ENCODE results near the gene INPP5F.

The INPP5F gene

DNA sequence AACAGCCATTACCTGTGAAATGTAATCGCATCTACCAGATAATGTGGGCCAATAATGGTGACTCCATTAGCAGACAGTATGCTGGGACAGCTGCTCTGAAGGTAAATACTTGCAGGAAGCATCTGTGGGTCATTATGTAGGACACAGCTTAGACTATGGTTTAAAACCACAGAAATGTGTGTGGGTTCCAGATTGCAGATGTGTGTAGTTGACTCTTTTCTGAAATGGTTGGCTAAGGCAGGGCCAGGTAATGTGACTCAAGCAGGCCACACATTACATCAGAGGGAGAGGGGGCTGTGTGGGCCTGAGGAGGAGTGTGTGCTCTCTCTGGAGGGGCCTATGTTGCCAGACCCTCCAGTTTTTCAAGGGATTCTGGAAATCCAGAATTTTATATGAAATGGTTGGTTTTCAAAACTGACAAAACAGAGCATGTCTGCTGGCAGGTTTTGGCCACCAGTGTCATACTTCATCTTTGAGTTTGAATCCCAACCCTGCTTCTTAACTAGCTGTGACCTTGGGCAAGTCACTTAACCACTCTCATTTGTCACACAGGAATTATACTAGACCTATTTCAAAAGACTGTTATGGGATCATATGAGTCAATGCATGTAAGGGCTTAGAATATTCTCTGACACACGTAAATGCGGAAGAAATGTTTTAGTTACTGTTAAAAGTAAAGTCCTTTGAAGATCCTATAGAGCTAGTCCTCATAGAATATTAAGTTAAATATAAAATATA lies 82.3 kb downstream of the INPP5F start:
- no peak for DNase-seq (ENCODE audit: low read depth in 2 of 2, low spot score in 1 of 2)

- no peak for DNase-seq (ENCODE audit: low read depth in 2 of 2, low spot score in 1 of 2)
These were observed 85.3 kb downstream of the INPP5F start for GRCh38 chr10:119811122-119811521.

DNA sequence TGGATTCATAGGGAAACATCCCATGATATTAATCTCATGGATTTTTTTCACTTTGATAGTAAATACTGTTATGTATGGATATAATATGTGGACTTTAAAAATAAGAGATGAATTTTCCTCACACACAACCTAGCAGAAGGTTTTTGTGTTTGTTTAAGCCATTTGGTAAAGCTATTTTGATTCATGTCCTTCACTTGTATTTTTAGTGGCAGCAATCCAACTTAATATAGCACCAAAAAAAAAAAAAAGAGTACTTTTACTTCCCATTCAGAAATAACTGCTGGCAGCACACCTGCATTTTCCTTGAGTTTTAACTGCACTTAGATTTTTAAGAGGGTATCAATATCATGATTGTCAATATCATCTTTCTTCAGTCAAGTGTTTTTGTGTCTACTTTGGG lies 86.8 kb downstream of the INPP5F start:
- DNase-seq (ENCODE audit: low read depth in 2 of 2, low spot score in 1 of 2) = no peak

DNA sequence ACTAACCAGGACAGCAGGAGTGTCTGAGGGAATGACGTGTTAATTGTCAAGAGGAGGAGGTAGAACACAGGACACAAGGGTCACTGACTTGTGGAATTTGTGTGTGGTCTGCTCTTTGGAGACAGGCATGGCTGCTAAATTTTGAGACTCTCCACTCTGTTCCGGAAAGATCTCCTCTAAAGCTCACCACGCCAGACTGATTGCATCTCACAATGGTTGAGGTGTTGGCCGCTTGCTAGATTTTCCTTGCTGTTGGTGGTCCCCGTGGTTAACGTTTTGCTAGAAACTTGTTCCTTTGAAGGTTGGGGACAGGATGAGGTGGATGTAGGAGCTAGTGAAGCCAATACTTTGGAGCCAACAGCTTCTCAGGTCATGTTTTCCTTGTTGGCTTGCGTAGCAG lies 89.8 kb downstream of the INPP5F start:
- DNase-seq (ENCODE audit: low read depth in 2 of 2, low spot score in 1 of 2) = no peak

DNA sequence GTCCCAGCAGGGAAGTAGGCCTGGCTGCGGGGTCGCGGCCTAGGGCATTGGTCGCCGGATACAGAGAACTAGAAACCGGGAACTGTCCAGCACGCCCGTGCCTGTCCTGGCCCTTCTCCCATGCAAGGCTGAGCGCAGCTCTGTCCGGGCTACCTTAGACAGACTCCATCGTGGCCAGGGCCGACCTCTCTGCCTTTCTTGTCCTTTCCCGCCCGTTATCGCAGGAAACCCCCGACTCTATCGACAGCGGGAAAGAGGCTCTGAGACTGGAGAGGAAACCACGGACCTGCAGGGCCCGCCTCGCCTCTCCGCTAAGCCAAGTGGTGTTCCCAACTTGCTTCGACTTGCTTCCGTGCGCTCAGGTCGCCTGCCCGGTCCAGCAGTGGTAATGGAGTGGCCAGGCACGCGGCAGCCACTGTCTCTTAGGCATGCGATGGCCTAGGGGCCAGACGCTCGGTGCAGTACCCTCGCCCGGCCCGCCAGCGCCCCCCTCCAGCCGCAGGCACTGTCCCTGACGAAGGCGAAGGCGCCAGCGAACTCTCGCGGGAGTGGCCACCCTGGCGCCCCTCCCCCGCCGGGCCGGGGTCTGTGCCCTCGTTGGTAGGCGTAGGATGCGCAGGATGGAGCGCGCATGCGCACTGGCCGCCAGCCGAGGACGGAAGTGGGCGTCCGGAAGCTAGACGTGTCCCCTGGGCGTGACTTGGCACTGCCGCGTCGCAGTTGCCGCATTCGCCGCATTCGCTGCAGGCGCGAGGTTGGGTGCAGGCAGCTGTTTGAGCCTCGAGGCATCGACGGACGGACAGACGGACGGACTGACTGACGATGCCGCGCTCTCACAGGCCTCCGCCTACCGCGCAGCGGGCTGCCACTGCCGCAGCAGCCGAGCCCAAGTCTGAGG lies 92.4 kb downstream of the INPP5F start:
- DNase-seq (ENCODE audit: low read depth in 2 of 2, low spot score in 1 of 2) = no peak

GRCh38 chr10:119818889-119819270 lies 93.0 kb downstream of the INPP5F start:
- no peak for DNase-seq (ENCODE audit: low read depth in 2 of 2, low spot score in 1 of 2)

GRCh38 chr10:119821182-119821581 lies 95.3 kb downstream of the INPP5F start:
- DNase-seq (ENCODE audit: low read depth in 2 of 2, low spot score in 1 of 2) = no peak

DNA sequence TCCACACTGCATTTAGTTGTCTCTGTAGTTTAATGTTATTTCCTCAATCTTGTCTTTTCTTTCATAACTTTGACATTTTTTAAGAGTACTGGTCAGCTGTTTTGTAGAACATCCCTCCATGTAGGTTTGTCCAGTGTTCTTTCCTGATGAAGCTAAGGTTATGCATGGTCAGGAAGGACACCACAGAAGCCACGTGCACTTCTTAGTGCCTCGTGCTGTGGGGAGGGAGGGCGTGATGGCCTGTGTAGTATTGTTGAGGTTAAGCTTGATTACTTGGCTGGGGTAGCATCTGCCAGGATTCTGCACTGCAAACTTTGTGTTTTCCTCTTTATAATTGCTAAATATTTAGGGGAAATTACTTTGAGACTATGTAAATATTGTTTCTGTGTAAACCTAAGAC lies 98.4 kb downstream of the INPP5F start:
- no peak for DNase-seq (ENCODE audit: low read depth in 2 of 2, low spot score in 1 of 2)

- no peak for DNase-seq (ENCODE audit: low read depth in 2 of 2, low spot score in 1 of 2)
These were observed 100.9 kb downstream of the INPP5F start for GRCh38 chr10:119826771-119827170.

DNA sequence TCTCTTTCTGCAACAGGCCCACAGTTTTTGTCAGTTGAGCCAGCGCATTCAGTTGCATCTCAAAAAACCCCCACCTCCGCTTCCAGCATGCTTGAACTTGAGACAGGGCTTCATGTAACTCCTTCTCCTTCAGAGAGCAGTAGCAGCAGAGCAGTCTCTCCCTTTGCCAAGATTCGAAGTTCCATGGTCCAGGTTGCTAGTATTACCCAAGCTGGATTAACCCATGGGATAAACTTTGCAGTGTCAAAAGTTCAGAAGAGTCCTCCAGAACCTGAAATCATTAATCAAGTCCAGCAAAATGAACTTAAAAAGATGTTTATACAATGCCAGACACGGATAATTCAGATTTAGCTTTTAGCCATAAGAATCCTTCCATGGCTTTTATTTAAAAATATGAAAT lies 101.6 kb downstream of the INPP5F start:
- DNase-seq (ENCODE audit: low read depth in 2 of 2, low spot score in 1 of 2) = no peak

DNA sequence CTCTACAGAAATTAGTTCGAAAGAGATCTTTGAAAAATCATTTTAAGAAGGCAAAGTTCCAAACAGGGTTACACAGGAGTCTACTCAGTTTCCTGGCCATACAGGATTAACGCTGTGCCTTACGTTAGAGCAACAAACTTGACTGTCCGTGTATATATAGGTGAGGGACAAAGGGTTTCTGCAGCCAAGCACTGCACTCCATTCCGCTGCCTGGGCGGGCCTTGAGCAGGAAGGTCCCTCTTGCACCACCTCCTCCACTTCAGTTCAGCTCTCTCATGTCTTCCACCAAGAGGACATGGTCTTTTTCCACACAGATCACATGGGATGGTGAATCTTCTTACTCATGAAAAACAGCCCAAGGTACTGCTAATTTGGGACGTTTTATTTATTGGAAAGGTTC lies 103.6 kb downstream of the INPP5F start:
- DNase-seq (ENCODE audit: low read depth in 2 of 2, low spot score in 1 of 2) = no peak

- DNase-seq (ENCODE audit: low read depth in 2 of 2, low spot score in 1 of 2) = no peak
These were observed 105.0 kb downstream of the INPP5F start for GRCh38 chr10:119830851-119831250.

- no peak for DNase-seq (ENCODE audit: low read depth in 2 of 2, low spot score in 1 of 2)
These were observed 105.8 kb downstream of the INPP5F start for GRCh38 chr10:119831656-119832055.

DNA sequence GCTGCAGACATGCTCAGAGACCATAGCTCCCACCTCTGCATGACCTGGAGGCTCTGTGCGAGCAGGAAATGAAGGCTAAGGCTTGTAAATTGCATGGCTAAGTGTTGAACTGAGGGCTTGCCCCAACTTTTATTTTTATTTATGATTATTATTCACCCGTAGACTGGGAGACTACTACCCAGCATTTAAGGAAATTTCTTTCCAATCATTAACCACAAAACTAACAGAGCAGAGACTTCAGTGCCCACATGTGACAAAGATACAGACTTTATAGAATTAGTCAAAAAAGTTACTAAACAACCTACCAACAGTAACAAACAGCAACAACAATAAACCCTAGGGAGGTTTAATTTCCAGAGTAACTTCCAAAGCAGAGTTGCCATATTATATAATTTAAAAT lies 107.1 kb downstream of the INPP5F start:
- DNase-seq (ENCODE audit: low read depth in 2 of 2, low spot score in 1 of 2) = no peak

DNA sequence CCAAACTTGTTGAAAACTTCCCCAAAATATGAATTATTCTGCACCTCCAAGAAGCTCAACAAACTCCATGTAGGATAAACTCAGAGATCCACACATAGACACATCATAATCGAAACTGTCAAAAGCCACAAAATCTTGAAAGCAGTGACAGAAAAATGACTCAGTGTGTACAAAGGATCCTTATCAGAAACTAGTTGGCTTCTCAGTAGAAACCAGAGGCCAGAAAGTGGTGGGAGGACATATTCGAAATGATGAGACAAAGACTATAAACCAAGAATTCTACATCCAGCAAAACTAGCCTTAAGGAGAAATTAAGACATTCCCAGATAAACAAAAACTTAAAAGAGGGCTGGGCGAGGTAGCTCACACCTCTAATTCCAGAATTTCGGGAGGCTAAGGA lies 108.3 kb downstream of the INPP5F start:
- no peak for DNase-seq (ENCODE audit: low read depth in 2 of 2, low spot score in 1 of 2)

DNA sequence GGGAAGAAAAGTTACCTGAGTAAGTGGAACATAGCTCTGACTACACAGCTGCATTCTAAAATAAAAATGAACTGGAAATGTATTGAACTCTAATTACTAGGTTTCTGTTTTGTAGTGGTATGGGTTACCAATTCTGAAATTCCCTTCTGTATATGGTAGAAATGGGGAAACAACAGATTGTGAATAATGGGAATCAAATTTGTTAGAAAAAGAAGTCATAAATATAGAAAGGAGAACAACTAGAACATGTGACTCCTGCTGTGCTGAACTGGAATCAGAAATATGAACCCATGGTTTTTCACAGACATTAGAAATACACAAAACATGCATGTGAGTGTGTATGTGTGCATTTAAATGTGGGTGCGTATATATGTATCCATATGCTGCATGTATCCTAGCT lies 119.8 kb downstream of the INPP5F start:
- no peak for DNase-seq (ENCODE audit: low read depth in 2 of 2, low spot score in 1 of 2)

- DNase-seq (ENCODE audit: low read depth in 2 of 2, low spot score in 1 of 2) = no peak
These were observed 123.4 kb downstream of the INPP5F start for GRCh38 chr10:119849031-119849789.

- no peak for DNase-seq (ENCODE audit: low read depth in 2 of 2, low spot score in 1 of 2)
These were observed 124.1 kb downstream of the INPP5F start for GRCh38 chr10:119849944-119850343.

DNA sequence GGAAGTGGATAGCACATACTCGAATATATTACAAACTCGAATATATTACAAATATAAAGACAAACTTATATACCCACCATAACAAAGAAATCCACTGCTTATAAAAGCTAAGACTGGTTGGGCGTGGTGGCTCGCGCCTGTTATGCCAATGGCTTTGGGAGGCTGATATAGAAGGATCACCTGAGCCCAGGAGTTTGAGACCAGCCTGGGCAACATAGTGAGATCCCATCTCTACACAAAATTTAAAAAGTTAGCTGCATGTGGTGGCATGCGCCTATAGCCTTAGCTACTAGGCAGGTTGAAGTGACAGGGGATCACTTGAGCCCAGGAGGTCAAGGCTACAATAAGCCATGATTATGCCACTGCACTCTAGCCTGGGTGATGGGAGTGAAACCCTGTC lies 126.4 kb downstream of the INPP5F start:
- DNase-seq (ENCODE audit: low read depth in 2 of 2, low spot score in 1 of 2) = no peak

GRCh38 chr10:119852822-119853221 lies 127.0 kb downstream of the INPP5F start:
- DNase-seq (ENCODE audit: low read depth in 2 of 2, low spot score in 1 of 2) = no peak

DNA sequence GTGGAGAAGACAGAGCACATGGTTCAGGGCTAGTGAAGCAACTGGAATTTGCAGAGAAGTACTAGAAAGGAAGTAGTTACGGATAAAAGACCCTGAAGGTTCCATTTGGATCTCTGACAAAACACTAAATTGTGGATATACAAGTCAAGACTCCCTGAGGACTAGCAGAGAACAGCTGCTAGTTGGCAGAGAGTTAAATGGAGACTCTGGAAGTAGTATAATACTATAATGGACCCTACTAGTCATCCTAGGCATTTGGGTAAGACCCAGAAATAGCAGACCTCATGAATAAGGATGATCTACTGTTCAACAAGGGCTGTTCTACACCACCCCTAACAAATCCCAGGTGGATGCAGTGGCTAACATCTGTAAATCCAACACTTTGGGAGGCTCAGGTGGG lies 127.7 kb downstream of the INPP5F start:
- DNase-seq (ENCODE audit: low read depth in 2 of 2, low spot score in 1 of 2) = no peak

GRCh38 chr10:119858063-119858462 lies 132.2 kb downstream of the INPP5F start:
- DNase-seq (ENCODE audit: low read depth in 2 of 2, low spot score in 1 of 2) = no peak

All from stimulated activated CD8-positive, alpha-beta memory T cell treated with anti-CD3 and anti-CD28 coated beads, Interleukin-4, amount 100 ng/mL, for 4 hours (primary cell).